Activated CD8-positive, alpha-beta T cell treated with anti-CD3 and anti-CD28 coated beads, Interleukin-2, amount 10 ng/mL, durations not matched to agents 7 days and 5 days (primary cell): ENCODE data around the gene DDC. TPM values are rescaled to one million over a fixed set of nuclear protein-coding genes. Genes with fewer than 3 reads are reported as not detected.
"Not testable (repeated sequence)": the region's sequence is repeated elsewhere in the genome, so short reads cannot be mapped to it uniquely, and the experiment has no call there.

Experiments
- ATAC-seq: fragments of 150-1000 bp; cut with Tn5 transposase; one replicate; pipeline ENCODE4 v1.10.0; 2021; ENCODE audit warnings: moderate library complexity
- CTCF ChIA-PET: fragments of 350-600 bp; sonication (Branson Sonifier 250); formaldehyde crosslinking; loops from one replicate; lab custom pipeline; 2021; ENCODE audit warnings: antibody characterized with exemption; lab: Charles Lee
- POLR2A ChIA-PET: fragments of 350-600 bp; sonication (Branson Sonifier 250); formaldehyde crosslinking; loops from one replicate; lab custom pipeline; 2021; ENCODE audit warnings: antibody characterized with exemption; lab: Charles Lee
- DNase-seq: peaks from one replicate; pipeline ENCODE4 v3.0.0-alpha.2; 2020
- H3K27ac Mint-ChIP-seq: one replicate; pipeline ENCODE4 v1.8.0; 2021; ENCODE audit warnings: mild to moderate bottlenecking, mixed read lengths
- H3K27me3 Mint-ChIP-seq: one replicate; pipeline ENCODE4 v1.8.0; 2021; ENCODE audit warnings: low read depth, mixed read lengths
- H3K36me3 Mint-ChIP-seq: one replicate; pipeline ENCODE4 v1.8.0; 2021; ENCODE audit warnings: low read depth, mixed read lengths
- H3K4me1 Mint-ChIP-seq: one replicate; pipeline ENCODE4 v1.8.0; 2021; ENCODE audit warnings: low read depth, mixed read lengths
- H3K4me3 Mint-ChIP-seq: one replicate; pipeline ENCODE4 v1.8.0; 2021; ENCODE audit warnings: mild to moderate bottlenecking, mixed read lengths
- H3K9me3 Mint-ChIP-seq: one replicate; pipeline ENCODE4 v1.8.0; 2022; ENCODE audit warnings: mixed read lengths; ENCODE audit not compliant: insufficient read depth
- total RNA-seq, 2 experiments: library from RNA; stranded (reverse); gene quantifications; one replicate each; pipeline ENCODE4 v1.2.3, GENCODE V29; 2021

Gene DDC
- total RNA-seq, 2 experiments from 2014 or later: not detected

GRCh38 chr7:50584793-50585408 lies 19.7 kb upstream of the DDC start:
- H3K4me1 Mint-ChIP-seq: no peaks in the 10 kb centered on the region
- peaks cover 4% of the 10 kb centered on the region for H3K27me3 Mint-ChIP-seq
- ChIA-PET POLR2A (interaction anchor here (0.6 kb wide), 1 partner anchor 163 kb away, joined by 3 read pairs; no protein-coding TSS in a partner anchor), CTCF (no interaction called here)
- no peak overlapping the region for H3K27ac Mint-ChIP-seq
- H3K36me3 Mint-ChIP-seq: no peaks in the 10 kb centered on the region
- no peak for DNase-seq
- ATAC-seq: no peak
- no peak overlapping the region for H3K4me3 Mint-ChIP-seq
- H3K9me3 Mint-ChIP-seq: no peaks in the 10 kb centered on the region

DNA sequence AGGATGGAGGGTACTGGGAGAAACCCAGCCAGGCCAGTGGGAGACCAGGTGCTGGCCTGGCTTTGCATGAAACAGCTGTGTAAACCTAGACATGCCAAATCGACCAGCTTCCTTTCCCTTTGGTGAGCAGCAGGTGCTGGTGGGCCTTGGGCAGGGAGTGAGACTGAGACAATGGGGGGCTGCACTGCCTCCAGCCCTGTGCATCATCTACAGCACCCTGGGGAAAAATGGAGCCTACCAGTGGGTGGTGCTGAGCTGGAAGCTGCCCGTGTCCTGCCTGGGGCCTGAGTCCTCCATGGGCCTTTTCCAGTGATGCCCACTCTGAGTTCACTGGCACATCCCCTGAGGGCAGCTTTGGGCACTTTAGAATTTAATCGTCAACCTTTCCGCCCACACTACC lies 19.2 kb upstream of the DDC start:
- ChIA-PET POLR2A (no interaction called here), CTCF (no interaction called here)
- Mint-ChIP-seq H3K9me3 (no peaks in the 10 kb centered on the region), H3K36me3 (no peaks in the 10 kb centered on the region), H3K4me3 (no peak overlapping the region), H3K4me1 (no peaks in the 10 kb centered on the region), H3K27me3 (peaks cover 4% of the 10 kb centered on the region), H3K27ac (no peak overlapping the region)
- DNase-seq: no peak
- ATAC-seq: no peak

DNA sequence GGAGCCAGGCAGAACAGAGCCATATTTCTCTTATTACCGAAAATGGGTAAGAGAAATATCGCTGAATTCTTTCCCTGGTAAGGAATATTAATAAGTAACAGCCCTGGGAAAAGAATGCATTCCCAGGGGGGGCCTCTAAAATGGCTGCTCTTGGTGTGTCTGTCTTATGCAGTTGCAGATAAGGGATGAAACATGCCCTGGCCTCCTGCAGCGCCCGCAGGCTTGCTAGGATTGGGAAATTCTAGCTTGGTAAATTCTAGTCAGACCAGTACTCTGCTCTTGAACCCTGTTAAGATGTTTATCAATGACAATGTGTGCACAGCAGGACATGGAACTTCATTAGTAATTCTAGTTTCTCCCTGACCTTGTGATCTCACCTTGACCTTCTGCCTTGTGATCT lies 18.1 kb upstream of the DDC start:
- H3K4me1 Mint-ChIP-seq, H3K27ac Mint-ChIP-seq, CTCF ChIA-PET, POLR2A ChIA-PET, ATAC-seq, H3K36me3 Mint-ChIP-seq, H3K4me3 Mint-ChIP-seq, H3K9me3 Mint-ChIP-seq, DNase-seq, H3K27me3 Mint-ChIP-seq: not testable (repeated sequence)

DNA sequence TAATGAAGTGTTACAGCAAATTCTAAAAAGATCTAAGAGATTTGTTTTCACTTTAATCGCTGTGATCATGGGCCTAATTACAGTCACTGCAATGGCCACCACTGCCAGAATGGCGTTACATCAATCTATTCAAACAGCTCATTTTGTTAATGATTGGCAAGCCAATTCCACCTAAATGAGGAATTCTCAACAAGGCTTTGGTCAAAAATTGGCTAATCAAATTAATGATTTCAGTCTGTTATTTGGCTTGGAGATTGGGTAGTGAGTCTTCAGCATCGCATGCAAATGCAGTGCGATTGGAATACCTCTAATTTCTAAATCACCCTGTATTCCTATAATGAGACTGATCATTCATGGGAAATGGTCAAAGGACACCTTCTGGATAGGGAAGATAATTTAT lies 17.1 kb upstream of the DDC start:
- H3K27me3 Mint-ChIP-seq, DNase-seq, H3K4me1 Mint-ChIP-seq, ATAC-seq, H3K27ac Mint-ChIP-seq, H3K36me3 Mint-ChIP-seq, H3K4me3 Mint-ChIP-seq, H3K9me3 Mint-ChIP-seq, CTCF ChIA-PET, POLR2A ChIA-PET: not testable (repeated sequence)

DNA sequence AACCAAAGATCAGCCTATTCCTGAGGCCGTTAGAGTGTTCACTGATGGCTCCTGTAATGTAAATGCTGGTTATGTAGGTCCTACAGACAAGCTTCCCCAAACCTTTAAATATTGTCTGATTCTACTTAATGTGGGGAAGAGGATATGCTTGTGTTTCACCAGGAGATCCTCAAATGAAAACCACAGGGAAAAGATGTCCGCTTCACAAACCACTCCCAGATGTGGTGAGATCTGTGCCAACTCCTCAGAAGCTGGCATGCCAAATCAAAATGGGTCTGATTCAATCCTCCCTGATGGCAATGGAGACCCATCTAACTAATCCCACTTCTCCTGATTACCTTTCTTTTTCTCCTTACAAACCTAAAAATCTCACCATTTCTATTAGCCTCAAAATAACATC lies 15.5 kb upstream of the DDC start:
- H3K27ac Mint-ChIP-seq, POLR2A ChIA-PET, H3K4me1 Mint-ChIP-seq, H3K27me3 Mint-ChIP-seq, H3K36me3 Mint-ChIP-seq, DNase-seq, ATAC-seq, H3K9me3 Mint-ChIP-seq, CTCF ChIA-PET, H3K4me3 Mint-ChIP-seq: not testable (repeated sequence)

DNA sequence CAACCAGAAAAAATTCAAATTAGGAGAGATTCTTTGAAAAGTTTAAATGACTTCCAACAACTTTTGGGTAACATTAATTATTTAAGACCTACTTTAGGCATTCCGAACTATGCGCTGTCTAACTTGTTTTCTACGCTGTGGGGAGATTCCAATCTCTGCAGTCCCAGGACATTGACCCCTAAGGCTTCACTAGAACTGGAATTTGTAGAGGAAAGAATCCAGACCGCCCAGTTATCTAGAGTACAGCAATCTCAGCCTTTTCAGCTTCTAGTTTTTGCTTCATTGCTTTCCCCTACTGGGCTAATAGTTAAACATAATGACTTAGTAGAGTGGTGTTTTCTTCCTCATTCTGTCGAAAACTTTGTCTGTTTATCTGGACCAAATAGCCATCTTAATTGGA lies 14.9 kb upstream of the DDC start:
- H3K9me3 Mint-ChIP-seq: no peaks in the 10 kb centered on the region
- H3K27me3 Mint-ChIP-seq: peaks cover 4% of the 10 kb centered on the region

GRCh38 chr7:50578105-50578504 lies 12.9 kb upstream of the DDC start:
- H3K36me3 Mint-ChIP-seq, H3K9me3 Mint-ChIP-seq, H3K4me3 Mint-ChIP-seq, POLR2A ChIA-PET, H3K27ac Mint-ChIP-seq, DNase-seq, CTCF ChIA-PET, H3K4me1 Mint-ChIP-seq, ATAC-seq: not testable (repeated sequence)
- peaks cover 15% of the 10 kb centered on the region for H3K27me3 Mint-ChIP-seq

More for the DNA sequence above, 14.9 kb upstream of the DDC start:
- no peak overlapping the region for H3K4me3 Mint-ChIP-seq
- H3K4me1 Mint-ChIP-seq: no peaks in the 10 kb centered on the region
- H3K36me3 Mint-ChIP-seq: no peaks in the 10 kb centered on the region
- no peak overlapping the region for H3K27ac Mint-ChIP-seq
- CTCF ChIA-PET: no interaction called here
- ATAC-seq (no peak), DNase-seq (no peak)
- POLR2A ChIA-PET: no interaction called here

GRCh38 chr7:50577569-50577968 lies 12.4 kb upstream of the DDC start:
- no peaks in the 10 kb centered on the region for H3K9me3 Mint-ChIP-seq
- peaks cover 15% of the 10 kb centered on the region for H3K27me3 Mint-ChIP-seq
- DNase-seq: no peak
- H3K27ac Mint-ChIP-seq: no peak overlapping the region
- no peaks in the 10 kb centered on the region for H3K4me1 Mint-ChIP-seq
- ATAC-seq: no peak
- ChIA-PET CTCF (no interaction called here), POLR2A (no interaction called here)
- no peaks in the 10 kb centered on the region for H3K36me3 Mint-ChIP-seq
- H3K4me3 Mint-ChIP-seq: no peak overlapping the region

GRCh38 chr7:50576388-50576787 lies 11.2 kb upstream of the DDC start:
- peaks cover 16% of the 10 kb centered on the region for H3K27me3 Mint-ChIP-seq
- DNase-seq, CTCF ChIA-PET, POLR2A ChIA-PET, H3K9me3 Mint-ChIP-seq, H3K27ac Mint-ChIP-seq, H3K4me3 Mint-ChIP-seq, H3K36me3 Mint-ChIP-seq, H3K4me1 Mint-ChIP-seq, ATAC-seq: not testable (repeated sequence)

- ChIA-PET POLR2A (no interaction called here), CTCF (no interaction called here)
- Mint-ChIP-seq H3K27me3 (peaks cover 7% of the 10 kb centered on the region), H3K4me1 (no peaks in the 10 kb centered on the region), H3K9me3 (no peaks in the 10 kb centered on the region), H3K27ac (no peak overlapping the region), H3K36me3 (no peaks in the 10 kb centered on the region), H3K4me3 (no peak overlapping the region)
- ATAC-seq (no peak), DNase-seq (no peak)
Measured at GRCh38 chr7:50567715-50568261, 2.6 kb upstream of the DDC start.

DNA sequence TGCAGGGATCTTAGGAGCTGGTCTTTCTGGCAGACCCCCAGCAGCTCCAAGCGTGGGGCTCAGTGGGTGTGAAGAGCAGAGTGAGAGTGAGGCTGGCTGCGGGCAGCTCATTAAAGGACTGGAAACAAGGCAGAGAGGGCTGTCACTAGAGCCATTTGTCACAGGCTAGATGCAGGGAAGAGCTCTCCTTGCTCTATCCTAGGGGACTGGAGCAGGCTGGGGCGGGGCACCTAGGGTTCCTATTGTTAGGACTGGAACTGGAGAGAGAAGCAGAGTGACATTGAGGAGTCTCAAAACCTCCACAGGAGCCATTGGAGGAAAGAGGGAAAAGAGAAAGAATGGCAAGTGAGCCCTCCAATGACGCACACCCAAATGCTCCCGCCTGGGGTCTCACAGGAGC lies 772 bp upstream of the DDC start:
- CTCF ChIA-PET: interaction anchor here (1.2 kb wide), 1 partner anchor 30 kb away, joined by 3 read pairs; no protein-coding TSS in a partner anchor
- Mint-ChIP-seq H3K4me1 (no peaks in the 10 kb centered on the region), H3K36me3 (no peaks in the 10 kb centered on the region), H3K27ac (no peak overlapping the region), H3K4me3 (no peak overlapping the region), H3K9me3 (no peaks in the 10 kb centered on the region), H3K27me3 (peaks cover 7% of the 10 kb centered on the region)
- DNase-seq: no peak
- POLR2A ChIA-PET: no interaction called here
- no peak for ATAC-seq

GRCh38 chr7:50565559-50565916 lies 333 bp upstream of the DDC start:
- Mint-ChIP-seq H3K4me3 (no peak overlapping the region), H3K36me3 (no peaks in the 10 kb centered on the region), H3K9me3 (no peaks in the 10 kb centered on the region), H3K27ac (no peak overlapping the region), H3K4me1 (no peaks in the 10 kb centered on the region), H3K27me3 (peaks cover 10% of the 10 kb centered on the region)
- ChIA-PET CTCF (no interaction called here), POLR2A (no interaction called here)
- no peak for DNase-seq
- no peak for ATAC-seq

GRCh38 chr7:50564171-50564570 lies 1.0 kb downstream of the DDC start:
- H3K27me3 Mint-ChIP-seq: peaks cover 11% of the 10 kb centered on the region
- no peaks in the 10 kb centered on the region for H3K9me3 Mint-ChIP-seq
- H3K27ac Mint-ChIP-seq: no peak overlapping the region
- ATAC-seq (no peak), DNase-seq (no peak)
- H3K4me1 Mint-ChIP-seq: no peaks in the 10 kb centered on the region
- no peak overlapping the region for H3K4me3 Mint-ChIP-seq
- H3K36me3 Mint-ChIP-seq: no peaks in the 10 kb centered on the region
- CTCF ChIA-PET: no interaction called here
- POLR2A ChIA-PET: no interaction called here
